Endothelial cell of hepatic sinusoid (primary cell): Measurements from ENCODE around the gene GPR161.

Experiments
- in situ Hi-C: cut with HindIII; loops from 2 replicates; pipeline ENCODE4 v1.10.0; 2017; ENCODE audit warnings: low sequenced_read_pairs

GPR161 gene

GRCh38 chr1:168110896-168111545, 25.7 kb downstream of the GPR161 start:
- in situ Hi-C loops = no loop called here

DNA sequence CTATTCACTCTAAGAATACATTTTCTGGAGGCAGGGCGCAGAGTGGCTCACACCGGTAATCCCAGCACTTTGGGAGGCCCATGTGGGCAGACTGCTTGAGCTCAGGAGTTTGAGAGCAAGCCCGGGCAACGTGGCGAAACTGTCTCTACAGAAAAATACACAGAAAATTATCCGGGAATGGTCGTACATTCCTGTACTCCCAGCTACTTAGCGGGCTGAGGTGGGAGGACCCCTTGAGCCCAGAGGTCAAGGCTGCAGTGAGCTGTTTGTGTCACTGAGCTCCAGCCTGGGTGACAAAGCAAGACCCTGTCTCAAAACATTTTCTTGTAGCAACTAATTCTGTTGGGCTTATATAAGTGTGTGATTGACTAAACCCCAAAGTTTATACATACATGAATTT, 30.5 kb downstream of the GPR161 start:
- in situ Hi-C loops = no loop called here

DNA sequence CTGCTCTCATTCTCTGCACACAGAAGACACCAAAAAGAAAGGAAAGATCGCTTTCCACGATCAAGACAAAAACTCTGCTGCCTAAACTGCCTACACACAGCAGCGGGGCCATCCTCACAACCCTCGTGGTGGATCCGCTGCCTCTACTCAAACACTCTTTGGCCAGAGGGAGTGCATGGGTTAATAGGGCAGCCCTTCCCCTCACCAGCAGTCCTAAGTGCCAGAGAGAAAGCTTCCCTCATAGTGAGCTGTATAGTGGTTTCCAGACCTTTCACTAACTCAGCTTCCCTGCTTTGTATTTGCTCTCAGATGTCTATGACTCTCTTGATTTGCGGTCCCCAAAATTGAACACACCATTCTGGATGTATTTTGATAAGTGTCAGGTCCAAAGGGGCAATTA, 30.9 kb downstream of the GPR161 start:
- in situ Hi-C loops = no loop called here

GRCh38 chr1:168104535-168104934, 32.2 kb downstream of the GPR161 start:
- in situ Hi-C loops = no loop called here

DNA sequence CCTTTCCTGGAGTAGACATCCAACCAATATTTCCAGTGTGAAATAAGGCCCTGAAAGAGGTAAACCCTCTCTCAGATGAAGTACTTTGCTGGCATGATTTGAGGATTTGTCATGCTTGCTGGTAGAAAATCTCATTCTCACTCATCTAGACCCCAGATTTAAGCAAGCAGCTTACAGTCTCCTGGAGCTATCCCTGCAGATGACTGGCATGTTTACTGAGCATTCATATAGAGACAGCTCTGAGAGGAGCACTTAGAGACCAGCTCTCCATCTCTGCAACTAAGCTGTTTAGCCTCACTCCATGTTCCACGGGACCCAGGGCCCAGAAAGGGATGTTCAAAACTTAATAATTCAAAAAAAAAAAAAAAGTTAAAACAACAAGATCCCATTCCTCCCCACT, 34.2 kb downstream of the GPR161 start:
- in situ Hi-C loops = no loop called here

DNA sequence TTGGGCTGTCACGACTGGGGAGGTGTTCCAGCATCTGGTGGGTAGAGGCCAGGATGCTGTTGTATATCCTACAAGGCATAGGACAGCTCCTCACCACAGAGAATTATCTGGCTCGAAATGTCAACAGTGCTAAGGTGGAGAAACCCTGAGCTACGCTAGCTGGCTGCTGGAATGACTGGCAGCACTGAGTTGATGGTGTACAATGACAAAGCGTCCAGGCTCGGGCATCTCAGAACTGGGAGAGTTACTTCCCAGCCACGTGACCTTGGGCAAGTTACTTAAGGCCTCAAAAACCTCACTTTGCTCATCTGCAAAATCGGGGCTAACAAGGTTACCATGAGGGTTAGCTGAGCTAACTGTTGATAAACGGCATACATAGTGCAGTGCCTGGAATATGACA, 35.4 kb downstream of the GPR161 start:
- in situ Hi-C loops = no loop called here

- in situ Hi-C loops = no loop called here
These were observed 36.3 kb downstream of the GPR161 start for GRCh38 chr1:168100315-168101002.

DNA sequence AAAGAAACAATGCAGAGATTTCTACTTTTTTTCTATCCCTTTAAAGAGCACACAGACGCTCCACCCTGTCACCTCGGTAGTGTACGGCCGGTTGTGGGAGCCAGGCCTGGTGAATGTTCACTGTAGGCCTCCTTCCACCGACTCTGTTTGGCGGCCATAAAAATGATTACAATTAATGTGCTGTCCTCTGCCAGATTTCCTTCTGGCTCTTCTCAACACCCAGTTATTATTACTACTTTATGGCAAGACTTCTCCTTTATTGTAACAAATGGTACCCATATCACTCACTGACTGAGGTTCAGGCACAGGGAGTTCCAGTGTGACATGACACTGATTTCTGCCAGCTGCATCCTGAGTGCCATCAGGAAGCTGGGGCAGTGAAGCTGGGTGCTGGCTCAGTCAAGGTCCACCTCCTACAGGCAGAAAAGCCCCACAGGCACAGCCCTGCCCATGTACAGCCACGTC, 37.4 kb downstream of the GPR161 start:
- in situ Hi-C loops = no loop called here

DNA sequence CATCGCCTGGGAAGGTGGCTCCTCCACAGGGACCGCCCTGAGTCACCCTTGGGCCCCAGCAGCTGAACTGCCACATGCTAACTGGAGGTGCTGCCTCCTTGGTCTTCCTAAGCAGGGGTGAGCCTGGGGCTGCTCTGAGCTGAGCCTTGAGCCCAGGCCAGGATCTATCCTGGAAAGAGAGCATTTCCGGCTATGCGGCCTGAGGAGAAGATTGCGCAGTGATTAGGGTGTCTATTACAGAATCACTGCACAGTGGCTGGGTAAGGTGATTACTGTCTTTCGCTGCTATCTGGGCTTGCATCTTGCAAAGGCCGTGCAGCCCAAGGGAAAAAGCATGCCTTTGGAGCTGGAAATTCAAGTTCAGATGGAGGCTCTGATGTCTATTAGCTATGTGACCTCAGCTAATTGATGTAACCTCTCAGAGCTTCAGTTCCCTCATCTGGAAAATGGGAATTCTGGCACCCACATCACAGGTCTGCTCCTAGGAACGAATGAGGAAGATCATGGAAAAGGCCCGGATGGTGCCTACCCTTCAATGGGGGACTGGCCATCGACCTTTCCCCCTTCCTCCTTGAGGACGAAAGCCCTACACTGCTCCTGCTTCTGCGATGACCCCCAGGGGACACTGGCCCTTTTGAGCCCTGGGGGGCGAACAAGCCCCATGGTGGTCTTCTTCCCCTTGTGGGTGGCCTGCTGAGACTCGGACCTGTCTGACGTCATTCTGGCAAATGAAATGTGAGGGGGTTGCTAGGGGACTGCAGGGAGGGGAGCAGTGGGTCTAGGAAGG, 38.0 kb downstream of the GPR161 start:
- in situ Hi-C loops = no loop called here

GRCh38 chr1:168097921-168098528, 38.7 kb downstream of the GPR161 start:
- in situ Hi-C loops = no loop called here

- in situ Hi-C loops = no loop called here
These were observed 40.2 kb downstream of the GPR161 start for GRCh38 chr1:168096296-168097165.

DNA sequence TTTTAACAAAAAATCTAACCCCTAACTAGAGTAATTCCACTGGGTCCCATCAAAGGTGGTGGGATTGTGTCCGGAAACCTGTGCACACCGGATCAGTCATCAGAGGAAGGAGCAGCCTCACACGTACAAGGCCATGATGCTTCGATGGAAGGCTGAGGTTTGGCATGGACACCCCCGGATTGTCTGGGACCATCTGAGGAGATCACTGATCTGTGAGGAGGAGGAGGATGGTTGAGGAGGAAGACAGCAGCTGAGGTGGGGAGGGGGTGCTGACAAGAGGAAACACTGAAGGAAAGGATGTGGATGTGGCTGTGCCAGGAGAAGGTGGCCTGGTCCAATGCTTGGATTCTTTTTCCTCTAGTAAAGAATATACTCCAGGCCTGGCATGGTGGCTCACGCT, 41.3 kb downstream of the GPR161 start:
- in situ Hi-C loops = no loop called here

GRCh38 chr1:168093616-168094015, 43.1 kb downstream of the GPR161 start:
- in situ Hi-C loops = no loop called here

DNA sequence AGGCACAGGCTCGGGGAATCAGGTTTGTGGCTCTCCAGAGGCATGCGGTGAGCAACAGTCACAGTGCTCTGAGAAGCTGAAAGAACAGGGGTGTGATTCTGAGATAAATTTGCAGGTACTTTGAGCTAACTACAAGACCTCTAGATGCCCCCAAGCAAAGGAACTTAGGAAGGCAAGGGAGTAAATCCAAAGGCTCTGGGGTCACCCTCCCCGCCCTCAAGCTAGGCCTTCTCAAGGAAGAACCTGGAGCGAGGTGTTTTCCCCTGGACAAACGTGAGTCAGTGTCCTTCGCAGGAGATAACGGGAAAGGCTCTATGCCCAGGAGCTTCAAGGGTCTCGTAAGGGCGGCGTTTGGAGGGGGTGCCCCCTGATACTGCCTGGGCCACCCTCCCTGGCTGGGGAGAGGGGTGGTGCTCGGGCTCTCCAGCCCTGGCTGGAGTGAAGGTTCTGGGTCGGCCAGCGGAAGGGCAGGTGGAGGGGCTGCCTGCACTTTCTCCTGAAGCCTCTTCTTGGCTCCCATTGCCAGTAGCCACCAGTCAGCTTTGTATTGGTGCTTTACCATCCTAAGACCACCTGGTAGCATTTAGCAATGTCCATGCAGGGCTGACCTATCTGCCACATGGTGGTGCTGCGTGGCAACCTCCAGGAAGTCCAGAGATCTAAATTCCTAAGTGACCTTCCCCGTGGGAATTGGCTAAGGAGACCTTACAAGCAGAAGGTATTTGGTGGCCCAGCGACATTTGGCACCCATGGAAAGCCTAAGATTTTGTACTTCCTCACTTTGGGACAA, 44.0 kb downstream of the GPR161 start:
- in situ Hi-C loops = no loop called here

DNA sequence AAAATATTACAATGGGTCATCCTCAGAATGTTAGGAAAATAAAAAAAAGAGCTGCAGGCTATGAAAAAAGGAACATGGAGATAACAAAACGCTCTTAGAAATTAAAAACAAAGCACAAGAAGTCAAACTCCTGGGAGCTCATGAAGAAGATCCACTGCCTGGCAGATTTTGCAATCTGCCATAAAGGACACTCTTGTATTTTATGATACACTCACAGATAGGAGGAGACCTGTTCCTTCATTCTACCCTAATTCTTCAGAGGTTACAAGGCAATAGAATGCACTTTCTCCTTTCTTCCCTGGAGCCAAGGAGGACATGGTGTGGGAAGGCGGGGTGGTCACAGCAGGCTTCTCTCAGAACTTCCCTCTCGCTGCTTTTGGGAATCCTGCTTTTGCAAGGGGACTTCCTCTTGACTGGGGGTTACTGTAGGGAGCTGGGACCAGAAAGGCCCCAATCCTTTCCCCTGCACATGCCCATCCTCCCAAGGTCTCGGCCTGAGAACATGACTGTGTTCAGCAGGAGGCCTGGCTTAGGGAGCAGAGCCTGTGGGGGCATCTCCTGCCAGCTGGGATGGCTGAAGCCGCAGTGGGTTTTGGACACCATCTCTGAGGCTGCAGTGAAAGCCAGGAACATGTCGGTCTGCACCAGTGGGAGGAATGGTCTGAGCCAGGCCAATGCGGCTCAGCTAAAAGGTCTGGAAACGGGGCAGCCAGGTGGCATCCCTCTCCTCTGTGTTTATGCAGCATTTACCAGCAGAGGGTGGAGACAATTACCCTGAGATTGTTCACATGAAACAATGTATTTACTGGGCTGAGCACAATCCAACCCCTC, 44.8 kb downstream of the GPR161 start:
- in situ Hi-C loops = no loop called here

GRCh38 chr1:168091063-168091462, 45.7 kb downstream of the GPR161 start:
- in situ Hi-C loops = no loop called here

DNA sequence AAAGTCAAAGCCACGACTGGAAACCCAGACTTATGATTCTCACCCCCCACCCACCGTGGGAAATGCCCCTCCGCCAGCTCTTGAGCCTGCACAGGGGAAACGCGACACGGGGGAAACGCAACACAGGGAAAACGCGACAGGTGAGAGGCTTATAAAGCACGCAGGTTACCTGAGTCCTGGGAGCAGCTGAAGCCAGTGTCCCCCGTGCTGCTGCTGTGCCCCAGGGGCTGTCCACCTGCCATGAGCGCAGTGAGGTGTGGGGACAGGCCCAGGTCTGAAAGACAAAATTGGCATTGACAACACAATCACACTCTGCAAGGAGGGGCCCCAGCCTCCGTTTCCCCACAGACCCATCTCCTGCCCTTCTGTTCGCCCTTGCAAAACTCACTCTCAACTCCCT, 46.3 kb downstream of the GPR161 start:
- in situ Hi-C loops = no loop called here

- in situ Hi-C loops = no loop called here
These were observed 46.8 kb downstream of the GPR161 start for GRCh38 chr1:168089979-168090337.
